GM18526 (cell line): Measurements from ENCODE around the gene FKBP6.
A peak's percentile ranks its signal among the peaks of the same experiment; 100 is the strongest.
"Not testable (repeated sequence)": the region's sequence is repeated elsewhere in the genome, so short reads cannot be mapped to it uniquely, and the experiment has no call there.

Experiments used
- POLR2A ChIP-seq: IDR thresholded peaks from 3 replicates; pipeline ENCODE4 v1.6.1; 2011; ENCODE audit not compliant: insufficient read length; ENCODE audit errors: extremely low read depth

Gene FKBP6, protein sequence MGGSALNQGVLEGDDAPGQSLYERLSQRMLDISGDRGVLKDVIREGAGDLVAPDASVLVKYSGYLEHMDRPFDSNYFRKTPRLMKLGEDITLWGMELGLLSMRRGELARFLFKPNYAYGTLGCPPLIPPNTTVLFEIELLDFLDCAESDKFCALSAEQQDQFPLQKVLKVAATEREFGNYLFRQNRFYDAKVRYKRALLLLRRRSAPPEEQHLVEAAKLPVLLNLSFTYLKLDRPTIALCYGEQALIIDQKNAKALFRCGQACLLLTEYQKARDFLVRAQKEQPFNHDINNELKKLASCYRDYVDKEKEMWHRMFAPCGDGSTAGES

GRCh38 chr7:73327922-73328321 is at the start of gene FKBP6, which contains the start of gene TRIM50:
Gene FKBP6 (plus strand): TSS chr7:73328161. CDS start chr7:73328429, 268 bp downstream.
Gene TRIM50 (minus strand): TSS chr7:73328082. CDS start chr7:73324787, 3,295 bp downstream.
- not testable (repeated sequence) for TF ChIP-seq POLR2A

- TF ChIP-seq POLR2A = no peak
These were observed 24.4 kb upstream of the FKBP6 start for GRCh38 chr7:73303546-73303945.

GRCh38 chr7:73304071-73304470 is 23.9 kb upstream of the FKBP6 start:
- no peak for TF ChIP-seq POLR2A

GRCh38 chr7:73307436-73307835 is 20.5 kb upstream of the FKBP6 start:
- no peak for TF ChIP-seq POLR2A

GRCh38 chr7:73308074-73308664 is 19.8 kb upstream of the FKBP6 start:
- TF ChIP-seq POLR2A = no peak

- TF ChIP-seq POLR2A = peak; percentile 89
These were observed 19.2 kb upstream of the FKBP6 start, which contains the start of gene NSUN5 for GRCh38 chr7:73308665-73309214. Gene NSUN5 (minus strand): TSS chr7:73308826. CDS start chr7:73308790, 36 bp downstream.

- TF ChIP-seq POLR2A = no peak
These were observed 15.0 kb upstream of the FKBP6 start for GRCh38 chr7:73312831-73313520.

GRCh38 chr7:73313521-73313906 is 14.4 kb upstream of the FKBP6 start:
- no peak for TF ChIP-seq POLR2A

GRCh38 chr7:73314271-73314670 is 13.7 kb upstream of the FKBP6 start:
- TF ChIP-seq POLR2A = no peak

DNA sequence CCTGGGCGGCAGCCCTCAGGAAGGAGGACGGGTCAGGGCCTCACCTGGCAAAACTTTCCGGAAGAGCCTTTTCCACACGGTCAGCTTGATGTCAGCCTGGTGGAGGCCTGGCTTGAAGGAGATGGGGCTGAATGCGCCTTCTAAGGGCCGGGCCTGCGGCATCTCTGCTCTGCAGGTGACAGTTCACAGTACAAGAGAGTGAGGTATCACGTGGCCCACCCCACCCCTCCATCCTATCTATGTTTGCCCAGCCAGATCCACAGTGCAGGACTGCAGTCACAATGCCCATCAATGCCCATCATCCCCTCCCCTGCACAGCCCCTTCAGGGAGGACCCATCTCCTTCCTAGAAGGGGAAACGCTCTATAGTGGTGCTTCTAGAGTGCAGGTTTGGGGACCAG is 11.4 kb upstream of the FKBP6 start:
- no peak for TF ChIP-seq POLR2A

DNA sequence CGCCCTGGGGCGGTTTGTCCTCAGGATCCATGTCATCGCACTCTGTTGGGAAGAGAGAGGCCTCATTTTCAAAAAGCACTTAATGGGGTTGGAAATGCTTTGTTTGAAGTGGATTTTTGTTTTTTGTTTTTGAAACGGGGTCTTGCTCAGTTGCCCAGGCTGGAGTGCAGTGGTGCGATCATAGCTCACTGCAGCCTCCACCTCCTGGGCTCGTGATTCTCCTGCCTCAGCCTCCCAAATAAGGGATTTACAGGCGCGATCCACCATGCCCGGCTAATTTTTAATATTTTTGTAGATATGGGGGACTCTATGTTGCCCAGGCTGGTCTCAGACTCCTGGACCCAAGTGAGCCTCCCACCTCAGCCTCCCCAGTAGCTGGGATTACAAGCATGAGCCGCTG is 735 bp downstream of the FKBP6 start:
- TF ChIP-seq POLR2A = no peak

DNA sequence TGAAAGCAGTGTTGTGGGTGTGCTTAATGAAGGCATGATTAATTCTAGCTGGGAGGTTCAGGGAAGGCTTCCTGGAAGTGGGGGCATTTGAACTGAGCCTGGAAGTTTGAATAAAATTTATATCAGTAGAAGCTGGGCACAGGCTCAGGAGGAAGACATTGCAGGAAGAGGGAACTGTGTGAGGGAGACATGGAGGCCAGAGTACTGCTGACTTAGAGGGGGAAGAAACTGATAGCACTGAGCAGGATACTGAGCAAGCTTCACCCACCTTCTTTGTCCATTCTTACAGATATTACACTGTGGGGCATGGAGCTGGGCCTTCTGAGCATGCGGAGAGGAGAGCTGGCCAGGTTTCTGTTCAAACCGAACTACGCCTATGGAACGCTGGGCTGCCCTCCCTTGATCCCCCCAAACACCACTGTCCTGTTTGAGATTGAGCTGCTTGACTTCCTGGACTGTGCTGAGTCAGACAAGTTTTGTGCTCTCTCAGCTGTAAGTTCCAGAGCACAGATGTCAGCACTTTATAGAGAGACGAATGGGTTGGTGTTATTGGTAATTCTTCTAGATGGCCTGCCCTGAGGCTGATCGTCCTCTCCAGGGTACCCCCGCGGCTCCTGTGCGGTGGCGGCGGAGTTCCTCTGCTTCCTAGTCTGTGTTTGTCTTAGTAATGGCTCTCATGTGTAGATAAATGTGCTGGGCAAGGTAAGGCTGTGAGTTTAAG is 2.1 kb downstream of the FKBP6 start:
- TF ChIP-seq POLR2A = no peak

- no peak for TF ChIP-seq POLR2A
These were observed 2.8 kb downstream of the FKBP6 start for GRCh38 chr7:73330772-73331171.

- TF ChIP-seq POLR2A = no peak
These were observed 4.5 kb downstream of the FKBP6 start for GRCh38 chr7:73332447-73332846.

- no peak for TF ChIP-seq POLR2A
These were observed 10.4 kb downstream of the FKBP6 start for GRCh38 chr7:73338321-73338720.
